H1 (cell line): ENCODE data around the gene ATP5PB. TPM values are rescaled to one million over a fixed set of nuclear protein-coding genes. Genes with fewer than 3 reads are reported as not detected.

Experiments
- RXRA ChIP-seq: IDR thresholded peaks from 2 replicates; pipeline ENCODE4 v1.6.1; 2011; ENCODE audit warnings: low read depth, mild to moderate bottlenecking, low read length, moderate library complexity; ENCODE audit not compliant: insufficient read depth
- TAF1 ChIP-seq: IDR thresholded peaks from 2 replicates; pipeline ENCODE4 v1.6.1; 2011; ENCODE audit warnings: mild to moderate bottlenecking, low read depth, low read length
- polyA plus RNA-seq, 7 experiments: library from polyadenylated mRNA; depleted of rRNA in 3 of 7; stranded (reverse) in 5 of 7; unstranded in 2 of 7; fragments of >200 nt in 5 of 7; fragments of 200-250 nt in 2 of 7; gene quantifications; 1 replicate in 5 of 7; 2 replicates in 1 of 7; 4 replicates in 1 of 7; pipeline versions ENCODE4 v1.2.1 to v1.2.3, GENCODE V29; 2011 to 2013; ENCODE audit warnings: missing spikeins in 2 of 7, mixed read lengths in 2 of 7
- total RNA-seq: library from RNA; stranded (reverse); fragmentation: NEBNext Ultra II Directional; extraction: Animal tissue kit (Norgen Biotek cat#: 25700); gene quantifications from 2 replicates; pipeline ENCODE4 v1.2.1, GENCODE V29; 2021

The ATP5PB gene
- total and polyA plus RNA-seq, 2 of the 8 experiments (the other 6 are each of a cell fraction or from before 2014, with no cell fraction given), result 232 to 262 TPM

GRCh38 chr1:111483166-111483565 lies 33.9 kb downstream of the ATP5PB start (continued):
- TF ChIP-seq TAF1 (no peak), RXRA (no peak)
- TF ChIP-seq, all 59 proteins: peak for 0
